ENCODE measurements around the gene CES2.
A peak's percentile ranks its signal among the peaks of the same experiment; 100 is the strongest.

CES2 gene

DNA sequence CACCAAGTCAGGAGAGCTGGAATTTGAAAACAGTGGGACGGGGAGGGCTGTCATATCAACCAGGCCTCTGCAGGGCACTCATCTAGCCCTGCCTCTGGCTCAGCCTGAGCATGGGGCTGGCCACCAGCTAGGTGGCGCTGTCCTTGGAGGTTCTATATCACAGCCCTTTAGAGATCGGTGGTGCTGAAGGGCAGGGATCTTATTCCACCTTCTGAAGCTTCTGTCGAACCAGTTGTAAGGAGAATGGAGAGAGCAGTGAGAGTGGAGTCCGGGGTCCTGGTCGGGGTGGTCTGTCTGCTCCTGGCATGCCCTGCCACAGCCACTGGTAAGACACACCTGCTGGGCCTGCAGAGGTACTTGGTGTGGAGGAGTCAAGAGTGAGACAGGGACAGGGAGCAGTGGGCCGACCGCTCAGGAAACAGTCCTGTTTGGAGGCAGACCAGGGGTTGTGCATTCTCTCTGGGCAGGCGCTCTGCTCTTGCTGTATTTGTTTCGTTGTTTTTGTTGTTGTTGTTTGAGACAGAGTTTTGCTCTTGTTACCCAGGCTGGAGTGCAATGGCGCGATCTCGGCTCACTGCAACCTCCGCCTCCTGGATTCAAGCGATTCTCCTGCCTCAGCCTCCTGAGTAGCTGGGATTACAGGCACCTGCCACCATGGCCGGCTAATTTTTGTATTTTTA is 25.9 kb downstream of the CES2 start, which contains the start of gene CES3:
CES3 (plus strand) TSS at position 202 of the 680 bp plus-strand sequence; CDS start at position 244, 42 bp downstream.
- TF ChIP-seq, protein P1, sequence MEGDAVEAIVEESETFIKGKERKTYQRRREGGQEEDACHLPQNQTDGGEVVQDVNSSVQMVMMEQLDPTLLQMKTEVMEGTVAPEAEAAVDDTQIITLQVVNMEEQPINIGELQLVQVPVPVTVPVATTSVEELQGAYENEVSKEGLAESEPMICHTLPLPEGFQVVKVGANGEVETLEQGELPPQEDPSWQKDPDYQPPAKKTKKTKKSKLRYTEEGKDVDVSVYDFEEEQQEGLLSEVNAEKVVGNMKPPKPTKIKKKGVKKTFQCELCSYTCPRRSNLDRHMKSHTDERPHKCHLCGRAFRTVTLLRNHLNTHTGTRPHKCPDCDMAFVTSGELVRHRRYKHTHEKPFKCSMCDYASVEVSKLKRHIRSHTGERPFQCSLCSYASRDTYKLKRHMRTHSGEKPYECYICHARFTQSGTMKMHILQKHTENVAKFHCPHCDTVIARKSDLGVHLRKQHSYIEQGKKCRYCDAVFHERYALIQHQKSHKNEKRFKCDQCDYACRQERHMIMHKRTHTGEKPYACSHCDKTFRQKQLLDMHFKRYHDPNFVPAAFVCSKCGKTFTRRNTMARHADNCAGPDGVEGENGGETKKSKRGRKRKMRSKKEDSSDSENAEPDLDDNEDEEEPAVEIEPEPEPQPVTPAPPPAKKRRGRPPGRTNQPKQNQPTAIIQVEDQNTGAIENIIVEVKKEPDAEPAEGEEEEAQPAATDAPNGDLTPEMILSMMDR (IDR thresholded peaks at IDR 0.05; ENCODE audit: low read depth, low read length, missing control alignments): peak; percentile 90
- no peak within 1 kb of the TSS for H3K4me3 ChIP-seq (ENCODE audit: low read depth, low read length)
- DNase-seq (ENCODE audit: low read depth): peak; percentile 36

DNA sequence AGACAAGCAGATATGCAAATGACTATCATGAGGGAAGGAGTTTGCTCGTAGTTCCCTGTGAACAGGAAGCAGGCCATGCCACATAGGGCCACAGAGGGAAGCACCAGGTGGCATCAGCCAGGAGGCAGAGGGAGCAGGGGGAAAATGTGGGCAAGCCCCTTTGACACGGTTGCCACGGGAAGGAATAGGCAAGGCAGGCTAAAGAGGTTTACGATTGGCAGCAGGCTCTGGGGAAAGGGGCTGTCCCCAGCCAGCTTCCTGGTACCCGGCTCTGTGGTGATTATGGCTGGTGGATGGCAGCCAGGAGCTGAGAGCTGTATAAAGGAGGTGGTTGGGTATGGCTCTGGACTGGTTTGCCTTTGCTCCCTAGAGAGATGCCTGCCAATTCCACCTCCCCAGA is 26.6 kb downstream of the CES2 start:
- TF ChIP-seq, protein P1 (IDR thresholded peaks at IDR 0.05; ENCODE audit: low read depth, low read length, missing control alignments): no peak
- no peak for DNase-seq (ENCODE audit: low read depth)

DNA sequence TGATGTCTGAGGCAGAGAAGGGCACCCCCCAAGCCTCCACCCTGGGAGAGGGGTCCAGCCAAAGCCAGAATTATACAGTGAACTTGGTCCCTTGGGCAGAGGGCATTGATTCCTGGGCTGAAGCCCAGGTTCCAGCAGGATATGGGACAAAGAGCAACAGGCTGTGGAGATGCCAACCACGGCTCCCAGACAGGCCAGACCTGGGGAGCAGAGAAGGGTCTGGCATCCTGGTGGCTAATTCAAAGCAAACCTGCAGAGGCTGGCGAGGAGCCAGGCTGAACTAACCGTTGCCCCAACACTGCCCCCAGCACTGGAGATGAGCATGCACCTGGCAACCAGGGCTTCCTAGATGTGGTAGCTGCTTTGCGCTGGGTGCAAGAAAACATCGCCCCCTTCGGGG is 28.7 kb downstream of the CES2 start:
- TF ChIP-seq, protein P1 (IDR thresholded peaks at IDR 0.05; ENCODE audit: low read depth, low read length, missing control alignments): no peak
- no peak overlapping the region for H3K4me3 ChIP-seq (ENCODE audit: low read depth, low read length)
- no peak for DNase-seq (ENCODE audit: low read depth)

More for the DNA sequence above, 26.6 kb downstream of the CES2 start:
- no peak overlapping the region for H3K4me3 ChIP-seq (ENCODE audit: low read depth, low read length)

DNA sequence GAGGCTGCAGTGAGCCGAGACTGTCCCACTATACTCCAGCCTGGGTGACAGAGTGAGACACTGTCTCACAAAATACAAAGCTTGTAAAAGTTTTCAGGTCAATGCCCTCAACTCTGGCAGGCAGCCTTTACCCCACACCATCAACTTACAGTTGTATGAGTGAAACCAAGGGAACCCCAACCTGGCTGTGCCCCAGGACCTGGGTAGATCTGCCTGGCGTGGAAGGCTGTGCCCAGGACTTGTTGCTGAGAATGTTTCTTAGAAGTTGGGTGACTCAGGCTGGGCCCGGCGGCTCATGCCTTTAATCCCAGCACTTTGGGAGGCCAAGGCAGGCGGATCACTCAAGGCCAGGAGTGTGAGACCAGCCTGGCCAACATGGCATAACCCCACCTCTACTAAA is 33.5 kb downstream of the CES2 start:
- H3K4me3 ChIP-seq (ENCODE audit: low read depth, low read length): no peak overlapping the region
- no peak for DNase-seq (ENCODE audit: low read depth)
- TF ChIP-seq, protein P1 (IDR thresholded peaks at IDR 0.05; ENCODE audit: low read depth, low read length, missing control alignments): no peak

DNA sequence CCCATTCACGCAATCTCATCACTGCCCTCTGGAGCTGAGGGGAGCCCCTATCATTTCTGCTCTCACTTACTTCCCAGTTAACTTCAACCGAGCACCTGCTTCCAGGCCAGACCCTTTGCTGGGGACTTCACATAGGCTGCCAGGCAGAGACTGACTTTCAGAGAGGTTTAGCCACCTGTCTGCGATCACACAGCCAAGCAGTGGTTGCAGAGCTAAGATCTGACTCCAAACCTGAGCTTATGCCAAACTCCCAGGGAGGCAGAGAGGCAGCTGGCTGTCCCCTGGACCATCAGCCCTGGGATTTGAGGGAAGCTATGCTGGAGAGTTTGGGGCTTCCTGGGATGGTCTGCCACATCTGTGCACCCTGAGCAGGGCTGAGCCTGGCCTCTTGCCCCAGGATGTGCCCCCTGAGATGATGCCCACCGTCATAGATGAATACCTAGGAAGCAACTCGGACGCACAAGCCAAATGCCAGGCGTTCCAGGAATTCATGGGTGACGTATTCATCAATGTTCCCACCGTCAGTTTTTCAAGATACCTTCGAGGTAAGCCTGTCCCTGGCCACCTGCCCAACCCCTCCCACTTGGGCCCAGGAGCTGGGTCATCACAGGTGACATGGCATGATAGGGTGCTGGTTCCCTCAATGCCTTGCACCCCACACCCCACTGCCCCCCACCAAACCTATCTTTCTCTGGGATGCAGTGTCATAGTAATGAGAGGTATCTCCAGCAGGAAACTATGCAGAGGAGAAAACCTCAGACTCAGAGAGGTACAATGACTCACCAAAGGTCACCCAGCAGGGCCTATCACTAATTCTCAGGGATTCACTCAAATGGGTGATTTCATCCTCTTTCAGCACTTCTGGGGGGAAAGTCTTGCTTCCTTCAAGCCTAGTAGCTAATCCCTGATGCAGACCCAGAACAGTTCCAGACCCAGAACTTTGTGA is 35.7 kb downstream of the CES2 start:
- DNase-seq (ENCODE audit: low read depth): no peak
- no peak overlapping the region for H3K4me3 ChIP-seq (ENCODE audit: low read depth, low read length)
- TF ChIP-seq, protein P1 (IDR thresholded peaks at IDR 0.05; ENCODE audit: low read depth, low read length, missing control alignments): no peak

DNA sequence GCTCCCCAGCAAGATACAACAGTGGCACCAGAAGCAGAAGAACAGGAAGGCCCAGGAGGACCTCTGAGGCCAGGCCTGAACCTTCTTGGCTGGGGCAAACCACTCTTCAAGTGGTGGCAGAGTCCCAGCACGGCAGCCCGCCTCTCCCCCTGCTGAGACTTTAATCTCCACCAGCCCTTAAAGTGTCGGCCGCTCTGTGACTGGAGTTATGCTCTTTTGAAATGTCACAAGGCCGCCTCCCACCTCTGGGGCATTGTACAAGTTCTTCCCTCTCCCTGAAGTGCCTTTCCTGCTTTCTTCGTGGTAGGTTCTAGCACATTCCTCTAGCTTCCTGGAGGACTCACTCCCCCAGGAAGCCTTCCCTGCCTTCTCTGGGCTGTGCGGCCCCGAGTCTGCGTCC is 37.7 kb downstream of the CES2 start:
- DNase-seq (ENCODE audit: low read depth): no peak
- TF ChIP-seq, protein P1 (IDR thresholded peaks at IDR 0.05; ENCODE audit: low read depth, low read length, missing control alignments): no peak
- no peak overlapping the region for H3K4me3 ChIP-seq (ENCODE audit: low read depth, low read length)
